ENCODE data around the gene PACSIN2. TPM values are rescaled to one million over a fixed set of nuclear protein-coding genes. Genes with fewer than 3 reads are reported as not detected.

The PACSIN2 gene
- total RNA-seq, 1 experiment from 2014 or later = 70.5 TPM

- no peak for DNase-seq (ENCODE audit: low spot score)
- Mint-ChIP-seq H3K36me3 (peaks cover 5% of the 10 kb centered on the region), H3K27me3 (ENCODE audit: low read depth) (no peaks in the 10 kb centered on the region), H3K27ac (peak overlapping the region; percentile 67), H3K9me3 (peaks cover 4% of the 10 kb centered on the region), H3K4me3 (no peak overlapping the region), H3K4me1 (peaks cover 77% of the 10 kb centered on the region)
- ATAC-seq = no peak
- POLR2A ChIA-PET = interaction anchor here (2.6 kb wide), 1 partner anchor 10 kb away, joined by 12 read pairs; the partner anchor contains the start of gene PACSIN2
- TF ChIP-seq NFE2L1 (CRISPR knock-in tag; IDR thresholded peaks at IDR 0.05) = no peak
- no peak for TF ChIP-seq ZNF512 (CRISPR knock-in tag; IDR thresholded peaks at IDR 0.05; ENCODE audit: borderline replicate concordance)
- TF ChIP-seq PRDM15 (CRISPR knock-in tag; IDR thresholded peaks at IDR 0.05) = no peak
- no peak for TF ChIP-seq CDX4 (CRISPR knock-in tag; IDR thresholded peaks at IDR 0.05; ENCODE audit: borderline replicate concordance)
- TF ChIP-seq NR1H2 (CRISPR knock-in tag; IDR thresholded peaks at IDR 0.05) = no peak
- no peak for TF ChIP-seq ERG (CRISPR knock-in tag; IDR thresholded peaks at IDR 0.05)
- TF ChIP-seq E2F4 (CRISPR knock-in tag; IDR thresholded peaks at IDR 0.05; ENCODE audit: borderline replicate concordance, low read depth) = no peak
- TF ChIP-seq ZBTB43 (CRISPR knock-in tag; IDR thresholded peaks at IDR 0.05) = no peak
- TF ChIP-seq ARID4B (CRISPR knock-in tag; IDR thresholded peaks at IDR 0.05; ENCODE audit: borderline replicate concordance) = no peak
- TF ChIP-seq RELA (CRISPR knock-in tag; IDR thresholded peaks at IDR 0.05; ENCODE audit: borderline replicate concordance) = no peak
- no peak for TF ChIP-seq HMGA2 (CRISPR knock-in tag; IDR thresholded peaks at IDR 0.05)
- TF ChIP-seq AFF4 (CRISPR knock-in tag; IDR thresholded peaks at IDR 0.05; ENCODE audit: borderline replicate concordance) = no peak
- no peak for TF ChIP-seq GRHL2 (CRISPR knock-in tag; IDR thresholded peaks at IDR 0.05; ENCODE audit: insufficient replicate concordance, severe bottlenecking)
- no peak for TF ChIP-seq PREB (CRISPR knock-in tag; IDR thresholded peaks at IDR 0.05; ENCODE audit: borderline replicate concordance)
- CTCF ChIA-PET = interaction anchor here (1.1 to 1.8 kb wide), 2 partner anchors 14 to 55 kb away, joined by 3 to 4 read pairs; no protein-coding TSS in a partner anchor
These were observed 9.8 kb downstream of the PACSIN2 start for GRCh38 chr22:43005106-43005505.
